ENCODE data around the gene ZFP14. TPM values are rescaled to one million over a fixed set of nuclear protein-coding genes. Genes with fewer than 3 reads are reported as not detected.

The ZFP14 gene
- total RNA-seq, 1 experiment from 2014 or later, result 8.4 TPM

DNA sequence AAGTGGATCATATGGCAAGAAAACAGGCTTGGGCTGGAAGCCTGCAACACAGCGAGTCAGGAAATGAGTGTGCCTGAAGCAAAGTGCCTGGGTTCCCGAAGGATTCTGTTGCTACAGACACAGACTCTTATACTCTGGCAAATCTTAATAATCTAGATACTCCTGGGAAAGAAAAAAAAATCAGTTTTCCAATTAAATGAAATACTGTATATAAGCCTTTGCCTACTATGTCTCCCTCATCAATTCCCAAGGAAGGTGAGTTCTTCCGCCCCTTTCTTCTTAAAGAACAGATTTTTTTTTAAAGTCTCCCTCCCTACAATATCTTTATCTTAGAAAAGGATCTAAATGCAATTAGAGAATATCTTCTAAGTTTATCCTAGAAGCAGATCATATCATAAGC, 29.1 kb upstream of the ZFP14 start:
- DNase-seq, result no peak
- no peaks in the 10 kb centered on the region for H3K4me1 ChIP-seq (ENCODE audit: low read length)
- H2AFZ ChIP-seq (ENCODE audit: low read length), result no peak overlapping the region
- H3K9ac ChIP-seq (ENCODE audit: low read length), result no peak overlapping the region
- peaks cover 69% of the 10 kb centered on the region for H3K79me2 ChIP-seq (ENCODE audit: low read length)
- no peak overlapping the region for H3K27ac ChIP-seq (ENCODE audit: low read length)
- H3K4me3 ChIP-seq (ENCODE audit: low read length), result no peak overlapping the region
- peaks cover 34% of the 10 kb centered on the region for H3K9me3 ChIP-seq (ENCODE audit: low read length)
- H3K9me2 ChIP-seq (replicated peaks; ENCODE audit: insufficient read depth, low read length), result no peaks in the 10 kb centered on the region
- no peaks in the 10 kb centered on the region for H3K27me3 ChIP-seq (ENCODE audit: low read length)
- peaks cover 95% of the 10 kb centered on the region for H3K36me3 ChIP-seq (ENCODE audit: insufficient read depth, low read length)
- no peak overlapping the region for H3K4me2 ChIP-seq (ENCODE audit: low read depth, low read length, poor library complexity, severe bottlenecking)
- H4K20me1 ChIP-seq (ENCODE audit: insufficient read depth, low read depth, low read length), result no peaks in the 10 kb centered on the region

DNA sequence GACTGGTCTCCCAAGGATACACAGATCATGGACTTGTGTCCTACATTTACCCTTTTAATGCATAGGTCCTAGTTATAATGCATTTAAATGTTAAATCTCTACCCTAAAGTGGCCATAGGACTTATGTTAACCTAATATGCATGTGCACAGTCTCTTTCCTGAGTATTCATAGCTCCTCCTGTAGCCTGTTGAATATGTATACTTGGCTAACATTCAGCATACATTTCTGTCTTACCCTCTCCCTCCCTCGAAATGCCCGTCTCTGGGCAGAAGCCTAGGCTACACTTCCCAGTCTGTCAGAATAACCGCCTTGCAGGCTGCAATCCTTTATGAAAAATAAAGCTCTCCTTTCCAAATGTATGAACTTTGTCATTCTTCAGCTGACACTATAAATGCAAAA, 25.5 kb upstream of the ZFP14 start:
- DNase-seq, result no peak
- Histone ChIP-seq H3K9ac (ENCODE audit: low read length) (no peak overlapping the region), H4K20me1 (ENCODE audit: insufficient read depth, low read depth, low read length) (no peaks in the 10 kb centered on the region), H3K79me2 (ENCODE audit: low read length) (peaks cover 33% of the 10 kb centered on the region), H3K4me1 (ENCODE audit: low read length) (no peaks in the 10 kb centered on the region), H3K4me3 (ENCODE audit: low read length) (no peak overlapping the region), H2AFZ (ENCODE audit: low read length) (no peak overlapping the region), H3K9me3 (ENCODE audit: low read length) (peaks cover 18% of the 10 kb centered on the region), H3K4me2 (ENCODE audit: low read depth, low read length, poor library complexity, severe bottlenecking) (no peak overlapping the region), H3K27ac (ENCODE audit: low read length) (no peak overlapping the region), H3K36me3 (ENCODE audit: insufficient read depth, low read length) (peaks cover 94% of the 10 kb centered on the region), H3K9me2 (replicated peaks; ENCODE audit: insufficient read depth, low read length) (no peaks in the 10 kb centered on the region), H3K27me3 (ENCODE audit: low read length) (no peaks in the 10 kb centered on the region)

DNA sequence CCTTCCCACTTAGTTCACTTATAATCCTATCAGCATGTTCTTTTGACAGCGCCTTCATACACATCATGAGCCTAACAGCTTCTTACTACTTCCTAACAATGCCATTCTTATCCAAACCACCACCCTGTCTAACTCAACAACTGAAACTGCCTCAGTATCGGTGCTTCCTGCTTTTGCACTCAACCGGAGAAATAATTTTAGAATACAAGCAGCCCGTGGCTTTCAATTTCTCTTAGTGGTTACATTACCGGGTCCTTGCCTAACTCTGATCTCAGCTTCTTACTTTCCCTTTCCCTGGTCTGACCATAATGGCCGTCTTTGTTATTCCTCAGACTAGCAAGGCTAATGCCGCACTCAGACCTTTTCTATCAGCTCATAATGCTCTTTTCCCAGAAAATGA, 22.5 kb upstream of the ZFP14 start:
- DNase-seq, result no peak
- Histone ChIP-seq H3K27ac (ENCODE audit: low read length) (no peak overlapping the region), H3K4me1 (ENCODE audit: low read length) (no peaks in the 10 kb centered on the region), H2AFZ (ENCODE audit: low read length) (no peak overlapping the region), H3K36me3 (ENCODE audit: insufficient read depth, low read length) (peaks cover 94% of the 10 kb centered on the region), H3K4me2 (ENCODE audit: low read depth, low read length, poor library complexity, severe bottlenecking) (no peak overlapping the region), H3K9ac (ENCODE audit: low read length) (no peak overlapping the region), H3K9me3 (ENCODE audit: low read length) (peaks cover 21% of the 10 kb centered on the region), H3K9me2 (replicated peaks; ENCODE audit: insufficient read depth, low read length) (no peaks in the 10 kb centered on the region), H3K27me3 (ENCODE audit: low read length) (no peaks in the 10 kb centered on the region), H3K79me2 (ENCODE audit: low read length) (peaks cover 19% of the 10 kb centered on the region), H4K20me1 (ENCODE audit: insufficient read depth, low read depth, low read length) (no peaks in the 10 kb centered on the region), H3K4me3 (ENCODE audit: low read length) (no peak overlapping the region)

DNA sequence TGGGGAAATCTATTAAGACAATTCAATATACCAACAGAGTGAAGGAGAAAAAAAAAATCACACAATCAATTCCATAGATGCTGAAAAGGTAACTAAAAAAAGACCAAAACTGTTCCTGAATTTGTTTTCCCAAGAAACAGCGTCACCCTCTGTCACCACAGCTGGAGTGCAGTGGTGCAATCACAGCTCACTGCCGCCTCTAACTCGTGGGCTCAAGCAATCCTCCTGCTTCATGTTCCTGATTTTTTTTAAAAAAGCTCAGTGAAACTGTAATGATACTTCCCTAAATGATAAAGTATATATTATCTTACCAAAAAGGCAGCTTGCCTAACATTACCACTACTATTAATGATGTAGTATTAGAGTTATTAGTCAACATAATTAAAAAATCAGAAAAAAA, 19.6 kb upstream of the ZFP14 start:
- H3K27me3 ChIP-seq (ENCODE audit: low read length), result no peaks in the 10 kb centered on the region
- H2AFZ ChIP-seq (ENCODE audit: low read length), result no peak overlapping the region
- no peaks in the 10 kb centered on the region for H3K9me2 ChIP-seq (replicated peaks; ENCODE audit: insufficient read depth, low read length)
- H3K9me3 ChIP-seq (ENCODE audit: low read length), result peaks cover 31% of the 10 kb centered on the region
- H3K79me2 ChIP-seq (ENCODE audit: low read length), result peaks cover 9% of the 10 kb centered on the region; the same call in 1 of the 2 replicates
- no peaks in the 10 kb centered on the region for H3K4me1 ChIP-seq (ENCODE audit: low read length)
- H3K9ac ChIP-seq (ENCODE audit: low read length), result no peak overlapping the region
- no peak overlapping the region for H3K4me3 ChIP-seq (ENCODE audit: low read length)
- no peak for DNase-seq
- H3K36me3 ChIP-seq (ENCODE audit: insufficient read depth, low read length), result peaks cover 92% of the 10 kb centered on the region
- H3K27ac ChIP-seq (ENCODE audit: low read length), result no peak overlapping the region
- H4K20me1 ChIP-seq (ENCODE audit: insufficient read depth, low read depth, low read length), result no peaks in the 10 kb centered on the region
- no peak overlapping the region for H3K4me2 ChIP-seq (ENCODE audit: low read depth, low read length, poor library complexity, severe bottlenecking)

DNA sequence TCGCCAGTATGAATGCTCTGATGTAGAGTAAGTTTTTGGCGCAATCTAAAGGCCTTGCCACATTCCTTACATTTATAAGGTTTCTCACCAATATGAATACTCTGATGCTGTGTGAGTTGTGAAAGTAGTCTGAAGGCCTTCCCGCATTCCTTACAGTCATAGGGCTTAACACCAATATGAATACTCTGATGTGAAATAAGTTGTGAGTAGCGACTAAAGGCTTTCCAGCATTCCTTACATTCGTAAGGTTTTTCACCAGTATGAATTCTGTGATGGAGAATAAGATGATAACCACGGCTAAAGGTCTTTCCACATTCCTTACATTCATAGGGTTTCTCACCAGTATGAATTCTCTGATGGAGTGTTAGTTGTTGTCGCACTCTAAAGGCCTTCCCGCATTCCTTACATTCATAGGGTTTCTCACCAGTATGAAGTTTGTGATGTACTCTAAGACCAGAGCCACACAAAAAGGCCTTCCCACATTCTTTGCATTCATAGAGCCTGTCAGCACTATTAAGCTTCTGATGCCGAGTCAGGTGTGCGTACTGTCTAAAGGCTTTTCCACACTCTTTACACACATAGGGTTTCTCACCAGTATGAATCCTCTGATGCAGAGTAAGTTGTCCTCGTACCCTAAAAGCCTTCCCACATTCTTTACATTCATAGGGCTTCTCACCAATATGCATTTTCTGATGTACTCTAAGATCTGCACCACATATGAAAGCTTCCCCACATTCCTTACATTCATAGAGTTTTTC, 14.1 kb upstream of the ZFP14 start:
- Histone ChIP-seq H3K9me3 (ENCODE audit: low read length) (peaks cover 33% of the 10 kb centered on the region), H3K4me1 (ENCODE audit: low read length) (no peaks in the 10 kb centered on the region), H3K9ac (ENCODE audit: low read length) (no peak overlapping the region), H3K27me3 (ENCODE audit: low read length) (no peaks in the 10 kb centered on the region), H3K9me2 (replicated peaks; ENCODE audit: insufficient read depth, low read length) (no peaks in the 10 kb centered on the region), H3K27ac (ENCODE audit: low read length) (no peak overlapping the region), H3K79me2 (ENCODE audit: low read length) (no peaks in the 10 kb centered on the region), H3K4me3 (ENCODE audit: low read length) (no peak overlapping the region; the same call in 1 of the 2 replicates), H3K36me3 (ENCODE audit: insufficient read depth, low read length) (peaks cover 58% of the 10 kb centered on the region), H2AFZ (ENCODE audit: low read length) (no peak overlapping the region), H4K20me1 (ENCODE audit: insufficient read depth, low read depth, low read length) (no peaks in the 10 kb centered on the region), H3K4me2 (ENCODE audit: low read depth, low read length, poor library complexity, severe bottlenecking) (no peak overlapping the region)
- no peak for DNase-seq

DNA sequence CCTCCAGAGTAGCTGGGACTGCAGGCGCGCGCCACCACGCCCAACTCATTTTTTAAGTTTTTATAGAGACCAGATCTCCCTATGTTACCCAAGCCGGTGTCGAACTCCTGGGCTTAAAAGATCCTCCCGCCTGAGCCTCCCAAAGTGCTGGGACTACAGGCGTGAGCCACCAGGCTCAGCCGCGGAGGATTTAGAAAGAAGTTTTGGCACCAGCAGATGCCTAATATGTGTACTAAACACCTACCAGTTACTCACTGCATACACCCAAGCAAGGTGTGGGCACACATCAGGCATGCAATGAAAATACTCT, 464 bp upstream of the ZFP14 start:
- no peaks in the 10 kb centered on the region for H3K27me3 ChIP-seq (ENCODE audit: low read length)
- no peak for DNase-seq
- H3K36me3 ChIP-seq (ENCODE audit: insufficient read depth, low read length), result no peaks in the 10 kb centered on the region
- H3K79me2 ChIP-seq (ENCODE audit: low read length), result peaks cover 36% of the 10 kb centered on the region
- H3K9me3 ChIP-seq (ENCODE audit: low read length), result no peaks in the 10 kb centered on the region
- no peaks in the 10 kb centered on the region for H4K20me1 ChIP-seq (ENCODE audit: insufficient read depth, low read depth, low read length)
- H3K27ac ChIP-seq (ENCODE audit: low read length), result no peak overlapping the region
- H3K4me3 ChIP-seq (ENCODE audit: low read length), result peak overlapping the region; percentile 91; the same call in 1 of the 2 replicates
- H3K4me2 ChIP-seq (ENCODE audit: low read depth, low read length, poor library complexity, severe bottlenecking), result peak overlapping the region; percentile 94
- peaks cover 12% of the 10 kb centered on the region for H3K4me1 ChIP-seq (ENCODE audit: low read length)
- peak overlapping the region; percentile 33; the same call in 1 of the 2 replicates for H3K9ac ChIP-seq (ENCODE audit: low read length)
- H2AFZ ChIP-seq (ENCODE audit: low read length), result peak overlapping the region; percentile 75; the same call in 1 of the 2 replicates
- H3K9me2 ChIP-seq (replicated peaks; ENCODE audit: insufficient read depth, low read length), result no peaks in the 10 kb centered on the region

DNA sequence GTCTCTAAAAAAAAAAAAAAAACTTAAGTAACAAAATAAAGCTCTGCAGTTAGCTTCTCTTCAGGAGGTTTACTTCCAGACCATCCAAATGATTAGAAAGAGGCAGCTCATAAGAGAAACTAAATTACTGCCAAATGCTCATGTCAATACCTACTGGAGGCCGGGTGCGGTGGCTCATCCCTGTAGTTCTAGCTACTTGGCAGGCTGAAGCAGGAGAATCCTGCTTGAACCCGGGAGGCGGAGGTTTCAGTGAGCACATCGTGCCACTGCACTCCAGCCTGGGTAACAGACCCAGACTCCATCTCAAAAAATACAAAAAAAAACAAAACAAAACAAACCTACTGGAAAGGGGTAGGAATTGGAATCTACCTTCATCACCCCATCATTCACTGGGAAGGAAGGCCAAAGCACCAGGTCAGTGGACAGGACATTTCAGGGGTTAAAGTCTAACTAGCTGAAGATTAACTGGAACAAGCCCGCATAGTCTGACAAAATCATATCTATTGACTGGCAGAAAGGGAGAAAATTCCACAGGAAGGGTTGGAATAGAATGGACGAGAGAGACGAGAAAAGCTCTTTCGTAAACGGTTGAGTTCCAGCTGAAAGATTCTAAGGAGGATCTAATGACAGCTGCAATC, 1.3 kb downstream of the ZFP14 start:
- Histone ChIP-seq H3K4me1 (ENCODE audit: low read length) (peaks cover 12% of the 10 kb centered on the region), H2AFZ (ENCODE audit: low read length) (no peak overlapping the region), H3K27ac (ENCODE audit: low read length) (no peak overlapping the region), H3K36me3 (ENCODE audit: insufficient read depth, low read length) (0 out of 2 replicates have a peak, but pooled peaks cover 2% of the 10 kb centered on the region), H3K79me2 (ENCODE audit: low read length) (peaks cover 49% of the 10 kb centered on the region), H3K9me3 (ENCODE audit: low read length) (0 out of 2 replicates have a peak, but pooled peaks cover 3% of the 10 kb centered on the region), H3K9ac (ENCODE audit: low read length) (peak overlapping the region; percentile 84), H3K9me2 (replicated peaks; ENCODE audit: insufficient read depth, low read length) (no peaks in the 10 kb centered on the region), H3K4me3 (ENCODE audit: low read length) (peak overlapping the region; percentile 91), H3K27me3 (ENCODE audit: low read length) (no peaks in the 10 kb centered on the region), H3K4me2 (ENCODE audit: low read depth, low read length, poor library complexity, severe bottlenecking) (peak overlapping the region; percentile 94), H4K20me1 (ENCODE audit: insufficient read depth, low read depth, low read length) (no peaks in the 10 kb centered on the region)
- peak; percentile 35 for DNase-seq

DNA sequence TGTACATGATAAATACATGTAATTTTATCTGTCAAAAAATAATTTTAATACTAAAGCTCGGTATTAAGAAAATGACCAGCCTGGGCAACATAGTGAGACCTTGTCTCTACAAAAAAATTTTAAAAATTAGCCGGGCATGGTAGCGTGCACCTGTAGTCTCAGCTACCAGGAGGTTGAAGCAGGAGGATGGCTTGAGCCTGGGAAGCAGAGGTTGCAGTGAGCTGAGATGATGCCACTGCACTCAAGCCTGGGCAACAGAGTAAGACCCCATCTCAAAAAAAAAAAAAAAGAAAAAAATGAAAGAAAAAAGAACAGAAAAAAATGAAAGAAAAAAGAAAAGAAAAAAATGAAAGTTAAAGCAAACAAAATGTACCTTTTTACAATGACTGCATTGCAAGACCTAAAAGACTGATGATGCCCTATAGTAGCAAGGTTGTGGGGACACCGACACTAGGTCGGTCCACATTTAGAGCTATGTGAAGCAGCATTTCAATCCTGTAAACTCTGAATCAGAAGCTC, 5.3 kb downstream of the ZFP14 start:
- H3K9me3 ChIP-seq (ENCODE audit: low read length), result peaks cover 11% of the 10 kb centered on the region; the same call in 1 of the 2 replicates
- peaks cover 8% of the 10 kb centered on the region; the same call in 1 of the 2 replicates for H3K36me3 ChIP-seq (ENCODE audit: insufficient read depth, low read length)
- H3K79me2 ChIP-seq (ENCODE audit: low read length), result peaks cover 76% of the 10 kb centered on the region
- H3K4me1 ChIP-seq (ENCODE audit: low read length), result peaks cover 8% of the 10 kb centered on the region
- no peak overlapping the region for H3K4me2 ChIP-seq (ENCODE audit: low read depth, low read length, poor library complexity, severe bottlenecking)
- DNase-seq, result no peak
- no peaks in the 10 kb centered on the region for H3K9me2 ChIP-seq (replicated peaks; ENCODE audit: insufficient read depth, low read length)
- H3K4me3 ChIP-seq (ENCODE audit: low read length), result no peak overlapping the region
- H3K27me3 ChIP-seq (ENCODE audit: low read length), result no peaks in the 10 kb centered on the region
- H2AFZ ChIP-seq (ENCODE audit: low read length), result no peak overlapping the region
- no peaks in the 10 kb centered on the region for H4K20me1 ChIP-seq (ENCODE audit: insufficient read depth, low read depth, low read length)
- no peak overlapping the region for H3K27ac ChIP-seq (ENCODE audit: low read length)
- H3K9ac ChIP-seq (ENCODE audit: low read length), result no peak overlapping the region

Data from Karpas-422 (cell line).